Prostate gland (tissue), 2 donors: ENCODE data around the gene FDXACB1. TPM values are rescaled to one million over a fixed set of nuclear protein-coding genes. Genes with fewer than 3 reads are reported as not detected.

Experiments used
- DNase-seq: peaks from one replicate; pipeline ENCODE4 v3.0.0-alpha.2; 2019; ENCODE audit warnings: low spot score
- H3K27ac ChIP-seq, 2 donors: fragments of 200-600 bp; sonication (generic); 2 replicates each; pipeline ENCODE4 v1.5.1; 2017 to 2019
- H3K27me3 ChIP-seq: fragments of 200-600 bp; sonication (generic); replicated peaks from 2 replicates; pipeline ENCODE4 v1.5.1; 2019; ENCODE audit not compliant: insufficient read depth
- H3K36me3 ChIP-seq, 2 donors: fragments of 200-600 bp; sonication (generic); 1 replicate in 1 of 2; 2 replicates in 1 of 2; pipeline versions ENCODE4 v1.5.1 to v1.8.1; 2017 to 2019
- H3K4me1 ChIP-seq: fragments of 200-600 bp; sonication (generic); replicated peaks from 2 replicates; pipeline ENCODE4 v1.5.1; 2019
- H3K4me3 ChIP-seq, 2 donors: fragments of 200-600 bp; sonication (generic); 2 replicates each; pipeline ENCODE4 v1.5.1; 2017 to 2019
- H3K9me3 ChIP-seq: fragments of 200-600 bp; sonication (generic); 2 replicates; pipeline ENCODE4 v1.5.1; 2017
- CTCF ChIP-seq, 4 experiments: fragments of 200-600 bp in 2 of 4; fragments of 450-650 bp in 2 of 4; sonication (generic) in 2 of 4; IDR thresholded peaks; 1 replicate in 3 of 4; 2 replicates in 1 of 4; pipeline ENCODE4 v1.5.1; 2016 to 2019; ENCODE audit warnings: antibody characterized with exemption in 4 of 4, mild to moderate bottlenecking in 2 of 4, moderate library complexity in 2 of 4
- POLR2A ChIP-seq: fragments of 450-650 bp; IDR thresholded peaks from one replicate; pipeline ENCODE4 v1.6.1; 2016; ENCODE audit warnings: antibody characterized with exemption, mild to moderate bottlenecking
- POLR2AphosphoS5 ChIP-seq: sonication (generic); formaldehyde crosslinking; IDR thresholded peaks from one replicate; pipeline ENCODE4 v1.6.1; 2017; ENCODE audit warnings: antibody characterized with exemption
- WGBS: methylation state at CpG from one replicate; pipeline ENCODE4 v1.1.5; 2018; 5-methylcytosine and 5-hydroxymethylcytosine counted together
- intact Hi-C: fragments of 100-400 bp; cut with DNase I; formaldehyde crosslinking; loops from one replicate; pipeline ENCODE4 v1.14.2; 2022
- total RNA-seq, 2 donors: library from RNA; depleted of rRNA; stranded (reverse); fragments of >200 nt; gene quantifications; one replicate each; pipeline ENCODE4 v1.1.0, GENCODE V29; 2016

Gene FDXACB1
- total RNA-seq, 2 donors from 2014 or later: 2.7 to 7.6 TPM

GRCh38 chr11:111923951-111924350, 45.0 kb upstream of the FDXACB1 start:
- TF ChIP-seq CTCF (IDR thresholded peaks at IDR 0.05): no peak
- no peak for TF ChIP-seq POLR2AphosphoS5
- no peak for TF ChIP-seq POLR2A
- Histone ChIP-seq H3K9me3 (no peaks in the 10 kb centered on the region), H3K27me3 (no peaks in the 10 kb centered on the region), H3K4me1 (peaks cover 8% of the 10 kb centered on the region), H3K4me3 (no peak overlapping the region), H3K27ac (peak overlapping the region; percentile 89 to 97), H3K36me3 (no peaks in the 10 kb centered on the region)
- no peak for DNase-seq
- intact Hi-C loops: no loop called here

- WGBS: 45% methylated on average over 5 of the region's 5 CpGs
- H3K4me1 ChIP-seq: peaks cover 8% of the 10 kb centered on the region
- H3K4me3 ChIP-seq: no peak overlapping the region
- no peaks in the 10 kb centered on the region for H3K9me3 ChIP-seq
- no peaks in the 10 kb centered on the region for H3K27me3 ChIP-seq
- DNase-seq: no peak
- peak overlapping the region; percentile 89 to 97 for H3K27ac ChIP-seq
- H3K36me3 ChIP-seq: no peaks in the 10 kb centered on the region
- TF ChIP-seq POLR2AphosphoS5 (no peak), POLR2A (no peak), CTCF (IDR thresholded peaks at IDR 0.05) (no peak)
- intact Hi-C loops: no loop called here
Measured at GRCh38 chr11:111923351-111923788, 44.4 kb upstream of the FDXACB1 start.

GRCh38 chr11:111922803-111923202, 43.8 kb upstream of the FDXACB1 start:
- Histone ChIP-seq H3K36me3 (no peaks in the 10 kb centered on the region), H3K9me3 (no peaks in the 10 kb centered on the region), H3K27ac (peak overlapping the region; percentile 89 to 97), H3K4me1 (peaks cover 8% of the 10 kb centered on the region), H3K27me3 (no peaks in the 10 kb centered on the region), H3K4me3 (no peak overlapping the region)
- intact Hi-C loops: no loop called here
- DNase-seq: peak; percentile 90
- WGBS: 8% methylated on average over 2 of the region's 2 CpGs
- TF ChIP-seq POLR2A: no peak
- TF ChIP-seq POLR2AphosphoS5: peak; percentile 83

- WGBS: 94% methylated on average over 7 of the region's 7 CpGs
- Histone ChIP-seq H3K9me3 (no peaks in the 10 kb centered on the region), H3K27me3 (no peaks in the 10 kb centered on the region), H3K4me3 (no peak overlapping the region), H3K4me1 (peaks cover 8% of the 10 kb centered on the region), H3K36me3 (no peaks in the 10 kb centered on the region), H3K27ac (peak overlapping the region in 1 of 2 donors; percentile 6)
- no peak for TF ChIP-seq CTCF (IDR thresholded peaks at IDR 0.05)
- intact Hi-C loops: no loop called here
- no peak for DNase-seq
Measured at GRCh38 chr11:111921541-111922230, 42.7 kb upstream of the FDXACB1 start.

GRCh38 chr11:111920908-111921307, 41.9 kb upstream of the FDXACB1 start:
- no peaks in the 10 kb centered on the region for H3K9me3 ChIP-seq
- 91% methylated on average over 2 of the region's 2 CpGs for WGBS
- no peaks in the 10 kb centered on the region for H3K36me3 ChIP-seq
- no peak for DNase-seq
- H3K27me3 ChIP-seq: no peaks in the 10 kb centered on the region
- peaks cover 4% of the 10 kb centered on the region for H3K4me1 ChIP-seq
- TF ChIP-seq POLR2AphosphoS5: no peak
- TF ChIP-seq POLR2A: no peak
- peak overlapping the region in 1 of 2 donors; percentile 19 for H3K27ac ChIP-seq
- intact Hi-C loops: no loop called here
- H3K4me3 ChIP-seq: no peak overlapping the region
